GM23338 (cell line): ENCODE data around the gene ACTL6B. TPM values are rescaled to one million over a fixed set of nuclear protein-coding genes. Genes with fewer than 3 reads are reported as not detected.

Experiments
- ATAC-seq: fragments of 200-7000 bp; cut with Tn5 transposase; 3 replicates; pipeline ENCODE4 v1.9.1; 2020
- DNase-seq: peaks from one replicate; pipeline ENCODE4 v3.0.0-alpha.2; 2015; ENCODE audit warnings: low spot score
- H2AFZ ChIP-seq: fragments of 200-600 bp; sonication (generic); 2 replicates; pipeline ENCODE4 v1.8.0; 2016; ENCODE audit warnings: antibody characterized with exemption, mild to moderate bottlenecking, moderate library complexity
- H3F3A ChIP-seq: fragments of 200-600 bp; sonication (generic); replicated peaks from 2 replicates; pipeline ENCODE4 v1.8.0; 2017; ENCODE audit warnings: antibody characterized with exemption, mixed run types, low read depth
- H3K27ac ChIP-seq: fragments of 200-600 bp; sonication (generic); 2 replicates; pipeline ENCODE4 v1.6.1; 2016; ENCODE audit warnings: low read depth
- H3K27me3 ChIP-seq: fragments of 200-600 bp; sonication (generic); 2 replicates; pipeline ENCODE4 v1.8.0; 2016; ENCODE audit warnings: mild to moderate bottlenecking, mixed run types, moderate library complexity; ENCODE audit not compliant: insufficient read depth
- H3K36me3 ChIP-seq: fragments of 200-600 bp; sonication (generic); 2 replicates; pipeline ENCODE4 v1.8.0; 2016; ENCODE audit warnings: mild to moderate bottlenecking; ENCODE audit not compliant: insufficient read depth
- H3K4me1 ChIP-seq: fragments of 200-600 bp; sonication (generic); 2 replicates; pipeline ENCODE4 v1.8.0; 2016; ENCODE audit warnings: mild to moderate bottlenecking, moderate library complexity; ENCODE audit not compliant: insufficient read depth
- H3K4me2 ChIP-seq: fragments of 200-600 bp; sonication (generic); 2 replicates; pipeline ENCODE4 v1.7.1; 2017; ENCODE audit warnings: mixed run types
- H3K4me3 ChIP-seq: fragments of 200-600 bp; sonication (generic); 2 replicates; pipeline ENCODE4 v1.6.1; 2016; ENCODE audit warnings: mixed run types
- H3K79me2 ChIP-seq: fragments of 200-600 bp; sonication (generic); replicated peaks from 2 replicates; pipeline ENCODE4 v1.8.0; 2017; ENCODE audit warnings: mild to moderate bottlenecking; ENCODE audit not compliant: insufficient read depth
- H3K9me2 ChIP-seq: fragments of 200-600 bp; sonication (generic); 2 replicates; pipeline ENCODE4 v1.8.0; 2017; ENCODE audit not compliant: insufficient read depth
- H4K20me1 ChIP-seq: fragments of 200-600 bp; sonication (generic); replicated peaks from 2 replicates; pipeline ENCODE4 v1.8.0; 2017; ENCODE audit warnings: mild to moderate bottlenecking; ENCODE audit not compliant: insufficient read depth
- H3K27ac Mint-ChIP-seq: 2 replicates; pipeline ENCODE4 v1.8.0; 2020; ENCODE audit warnings: inconsistent platforms, mild to moderate bottlenecking, moderate library complexity, mixed read lengths
- H3K27me3 Mint-ChIP-seq: 3 replicates; pipeline ENCODE4 v1.8.0; 2022; ENCODE audit warnings: low read depth, mild to moderate bottlenecking, moderate library complexity, mixed read lengths, inconsistent platforms; ENCODE audit not compliant: insufficient read depth, poor library complexity
- H3K36me3 Mint-ChIP-seq: 3 replicates; pipeline ENCODE4 v1.8.0; 2021; ENCODE audit warnings: low read depth, mild to moderate bottlenecking, inconsistent platforms, moderate library complexity, mixed read lengths
- H3K4me1 Mint-ChIP-seq: 3 replicates; pipeline ENCODE4 v1.8.0; 2020; ENCODE audit warnings: mild to moderate bottlenecking, inconsistent platforms, mixed read lengths
- H3K4me3 Mint-ChIP-seq: 3 replicates; pipeline ENCODE4 v1.8.0; 2021; ENCODE audit warnings: moderate library complexity, mild to moderate bottlenecking, inconsistent platforms, mixed read lengths
- H3K9me3 Mint-ChIP-seq: 3 replicates; pipeline ENCODE4 v1.8.0; 2020; ENCODE audit warnings: moderate library complexity, mild to moderate bottlenecking, inconsistent platforms, mixed read lengths
- EZH2phosphoT487 ChIP-seq: fragments of 200-600 bp; sonication (generic); IDR thresholded peaks from one replicate; pipeline ENCODE4 v1.8.1; 2018; ENCODE audit warnings: antibody characterized with exemption; ENCODE audit not compliant: unreplicated experiment
- JUNB ChIP-seq: IDR thresholded peaks from one replicate; pipeline ENCODE4 v1.6.1; 2016; ENCODE audit warnings: antibody characterized with exemption; ENCODE audit not compliant: unreplicated experiment
- NANOG ChIP-seq: IDR thresholded peaks from 2 replicates; pipeline ENCODE4 v1.6.1; 2016; ENCODE audit warnings: antibody characterized with exemption, borderline replicate concordance
- POLR2AphosphoS5 ChIP-seq: IDR thresholded peaks from 2 replicates; pipeline ENCODE4 v1.6.1; 2016; ENCODE audit warnings: antibody characterized with exemption, low read depth
- ZNF114 ChIP-seq: fragments of 250-450 bp; sonication (Bioruptor Pico); IDR thresholded peaks from 2 replicates; pipeline ENCODE4 v1.5.0; 2020; ENCODE audit warnings: mild to moderate bottlenecking, moderate library complexity
- ZNF331 ChIP-seq: fragments of 250-450 bp; sonication (Bioruptor Pico); IDR thresholded peaks from 2 replicates; pipeline ENCODE4 v1.5.0; 2020; ENCODE audit warnings: low read depth, mild to moderate bottlenecking, moderate library complexity
- polyA plus RNA-seq: library from polyadenylated mRNA; unstranded; fragments of >200 nt; fragmentation: Nextera tagmentation; extraction: Ambion mirVana; gene quantifications from 2 replicates; pipeline ENCODE4 v1.2.1, GENCODE V29; 2016
- total RNA-seq: library from RNA; depleted of rRNA; stranded (reverse); fragments of >200 nt; shearing (Covaris generic); gene quantifications from 2 replicates; pipeline ENCODE4 v1.2.3, GENCODE V29; 2014

The ACTL6B gene
- total and polyA plus RNA-seq, 2 experiments from 2014 or later: 0.69 to 2.5 TPM

- H3K9me3 Mint-ChIP-seq: no peaks in the 10 kb centered on the region
- DNase-seq (peak; percentile 52), ATAC-seq (no peak)
- no peak for TF ChIP-seq NANOG
- no peak for TF ChIP-seq EZH2phosphoT487
- Histone ChIP-seq H3K27me3 (no peaks in the 10 kb centered on the region), H4K20me1 (no peaks in the 10 kb centered on the region; the same call in 1 of the 2 replicates), H3K4me2 (no peak overlapping the region), H3K4me3 (no peak overlapping the region), H3F3A (peaks cover 43% of the 10 kb centered on the region), H3K9me2 (no peaks in the 10 kb centered on the region), H2AFZ (no peak overlapping the region), H3K27ac (peak overlapping the region; percentile 81; the same call in 1 of the 2 replicates), H3K79me2 (no peaks in the 10 kb centered on the region), H3K4me1 (peaks cover 11% of the 10 kb centered on the region), H3K36me3 (no peaks in the 10 kb centered on the region; the same call in 1 of the 2 replicates)
- no peak overlapping the region; the same call in 1 of the 2 replicates for H3K27ac Mint-ChIP-seq
- peaks cover 54% of the 10 kb centered on the region for H3K36me3 Mint-ChIP-seq
- peaks cover 11% of the 10 kb centered on the region for H3K4me1 Mint-ChIP-seq
- peaks cover 17% of the 10 kb centered on the region for H3K27me3 Mint-ChIP-seq
- no peak overlapping the region; the same call in 2 of the 3 replicates for H3K4me3 Mint-ChIP-seq
Observed at GRCh38 chr7:100679927-100680575, 23.8 kb upstream of the ACTL6B start.

- H3F3A ChIP-seq: peaks cover 42% of the 10 kb centered on the region
- H4K20me1 ChIP-seq: no peaks in the 10 kb centered on the region; the same call in 1 of the 2 replicates
- DNase-seq (no peak), ATAC-seq (no peak; the same call in 2 of the 3 replicates)
- no peaks in the 10 kb centered on the region for H3K27me3 ChIP-seq
- Mint-ChIP-seq H3K9me3 (no peaks in the 10 kb centered on the region), H3K36me3 (peaks cover 48% of the 10 kb centered on the region), H3K4me1 (peaks cover 11% of the 10 kb centered on the region), H3K27me3 (peaks cover 19% of the 10 kb centered on the region), H3K4me3 (no peak overlapping the region), H3K27ac (0 out of 2 replicates have a peak overlapping the region, but pooled peaks have one; percentile 28)
- H3K36me3 ChIP-seq: no peaks in the 10 kb centered on the region; the same call in 1 of the 2 replicates
- TF ChIP-seq ZNF331 (no peak), ZNF114 (no peak)
- no peaks in the 10 kb centered on the region for H3K9me2 ChIP-seq
- H3K79me2 ChIP-seq: no peaks in the 10 kb centered on the region
- no peak overlapping the region for H2AFZ ChIP-seq
- peak overlapping the region; percentile 81 for H3K27ac ChIP-seq
- H3K4me1 ChIP-seq: peaks cover 11% of the 10 kb centered on the region
- H3K4me3 ChIP-seq: no peak overlapping the region
- H3K4me2 ChIP-seq: no peak overlapping the region
Observed at GRCh38 chr7:100679129-100679926, 23.1 kb upstream of the ACTL6B start.

DNA sequence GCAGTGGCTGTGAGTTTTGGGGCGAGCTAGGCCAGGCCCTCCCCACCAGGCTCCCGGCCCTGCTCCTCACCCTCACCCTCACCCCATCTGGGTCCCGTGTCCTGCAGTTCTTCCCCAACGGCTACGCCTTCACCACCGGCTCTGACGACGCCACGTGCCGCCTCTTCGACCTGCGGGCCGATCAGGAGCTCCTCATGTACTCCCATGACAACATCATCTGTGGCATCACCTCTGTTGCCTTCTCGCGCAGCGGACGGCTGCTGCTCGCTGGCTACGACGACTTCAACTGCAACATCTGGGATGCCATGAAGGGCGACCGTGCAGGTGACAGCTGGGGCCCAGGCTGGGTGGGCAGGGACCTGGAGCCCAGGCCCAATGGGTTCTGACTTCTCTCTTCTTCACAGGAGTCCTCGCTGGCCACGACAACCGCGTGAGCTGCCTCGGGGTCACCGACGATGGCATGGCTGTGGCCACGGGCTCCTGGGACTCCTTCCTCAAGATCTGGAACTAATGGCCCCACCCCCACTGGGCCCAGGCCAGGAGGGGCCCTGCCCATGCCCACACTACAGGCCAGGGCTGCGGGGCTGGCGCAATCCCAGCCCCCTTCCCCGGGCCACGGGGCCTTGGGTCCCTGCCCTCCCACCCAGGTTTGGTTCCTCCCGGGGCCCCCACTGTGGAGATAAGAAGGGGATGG, 22.2 kb upstream of the ACTL6B start:
- Mint-ChIP-seq H3K27me3 (peaks cover 19% of the 10 kb centered on the region), H3K9me3 (no peaks in the 10 kb centered on the region), H3K27ac (peak overlapping the region; percentile 37; the same call in 1 of the 2 replicates), H3K4me1 (peaks cover 11% of the 10 kb centered on the region), H3K4me3 (no peak overlapping the region), H3K36me3 (peaks cover 46% of the 10 kb centered on the region)
- H3K79me2 ChIP-seq: no peaks in the 10 kb centered on the region
- no peak overlapping the region for H3K4me2 ChIP-seq
- H3K9me2 ChIP-seq: no peaks in the 10 kb centered on the region
- H3K4me1 ChIP-seq: peaks cover 11% of the 10 kb centered on the region
- H3K4me3 ChIP-seq: no peak overlapping the region
- no peaks in the 10 kb centered on the region for H3K27me3 ChIP-seq
- peaks cover 40% of the 10 kb centered on the region for H3F3A ChIP-seq
- DNase-seq (no peak), ATAC-seq (peak; percentile 2; the same call in 2 of the 3 replicates)
- H3K36me3 ChIP-seq: no peaks in the 10 kb centered on the region; the same call in 1 of the 2 replicates
- TF ChIP-seq JUNB (no peak), POLR2AphosphoS5 (peak; percentile 12; the same call in 1 of the 2 replicates), ZNF114 (no peak)
- H3K27ac ChIP-seq: peak overlapping the region; percentile 39; the same call in 1 of the 2 replicates
- H4K20me1 ChIP-seq: no peaks in the 10 kb centered on the region; the same call in 1 of the 2 replicates
- H2AFZ ChIP-seq: no peak overlapping the region
